Activated CD4-positive, alpha-beta T cell treated with anti-CD3 and anti-CD28 coated beads, Interleukin-2, amount 10 ng/mL, durations not matched to agents 7 days and 5 days (primary cell): Measurements from ENCODE around the gene BRINP3. TPM values are rescaled to one million over a fixed set of nuclear protein-coding genes. Genes with fewer than 3 reads are reported as not detected.

ENCODE experiments used
- CTCF ChIA-PET: fragments of 350-600 bp; sonication (Branson Sonifier 250); formaldehyde crosslinking; loops from one replicate; lab custom pipeline; 2021; ENCODE audit warnings: antibody characterized with exemption; lab: Charles Lee
- POLR2A ChIA-PET: fragments of 350-600 bp; sonication (Branson Sonifier 250); formaldehyde crosslinking; loops from one replicate; lab custom pipeline; 2021; ENCODE audit warnings: antibody characterized with exemption; lab: Charles Lee
- DNase-seq: peaks from one replicate; pipeline ENCODE4 v3.0.0-alpha.2; 2020
- H3K27ac Mint-ChIP-seq: one replicate; pipeline ENCODE4 v1.8.0; 2021; ENCODE audit warnings: mild to moderate bottlenecking, moderate library complexity, mixed read lengths
- H3K27me3 Mint-ChIP-seq: one replicate; pipeline ENCODE4 v1.8.0; 2021; ENCODE audit warnings: mixed read lengths
- H3K36me3 Mint-ChIP-seq: one replicate; pipeline ENCODE4 v1.8.0; 2021; ENCODE audit warnings: low read depth, mixed read lengths
- H3K4me1 Mint-ChIP-seq: one replicate; pipeline ENCODE4 v1.8.0; 2021; ENCODE audit warnings: mixed read lengths
- H3K4me3 Mint-ChIP-seq: one replicate; pipeline ENCODE4 v1.8.0; 2021; ENCODE audit warnings: mild to moderate bottlenecking, moderate library complexity, mixed read lengths
- H3K9me3 Mint-ChIP-seq: one replicate; pipeline ENCODE4 v1.8.0; 2021; ENCODE audit warnings: mixed read lengths
- total RNA-seq, 2 experiments: library from RNA; stranded (reverse); gene quantifications; one replicate each; pipeline ENCODE4 v1.2.3, GENCODE V29; 2021

Gene BRINP3
- total RNA-seq, 2 experiments from 2014 or later: not detected

DNA sequence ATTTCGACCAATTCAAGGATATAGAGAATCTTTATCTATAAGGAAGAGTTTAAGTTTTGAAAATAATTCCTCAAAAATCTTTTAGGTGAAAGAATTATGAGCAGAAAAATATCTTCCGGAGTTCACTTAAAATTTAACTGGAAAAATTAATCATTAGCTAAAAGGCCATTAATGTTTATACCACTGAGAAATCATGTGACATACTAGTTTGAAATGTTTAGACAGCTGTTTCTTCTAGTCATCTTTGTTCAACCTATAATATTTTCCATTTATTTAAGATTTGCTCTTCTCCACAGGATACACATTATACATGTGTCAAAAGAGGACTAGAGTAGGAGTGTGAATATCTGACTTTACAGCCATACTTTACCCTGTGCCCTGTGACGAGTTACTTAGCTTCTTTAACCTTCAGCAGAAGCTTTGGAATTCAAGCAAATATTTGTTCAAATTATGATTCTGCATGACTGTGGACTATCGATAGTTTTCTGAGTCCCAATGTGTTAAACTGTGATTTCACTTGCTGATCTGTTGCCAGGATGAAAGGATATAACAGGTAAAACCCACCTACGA lies 374.8 kb downstream of the BRINP3 start:
- Mint-ChIP-seq H3K9me3 (peaks cover 4% of the 10 kb centered on the region), H3K36me3 (no peaks in the 10 kb centered on the region), H3K27ac (no peak overlapping the region), H3K4me1 (no peaks in the 10 kb centered on the region), H3K4me3 (no peak overlapping the region), H3K27me3 (no peaks in the 10 kb centered on the region)
- CTCF ChIA-PET: no interaction called here
- no peak for DNase-seq
- POLR2A ChIA-PET: no interaction called here

DNA sequence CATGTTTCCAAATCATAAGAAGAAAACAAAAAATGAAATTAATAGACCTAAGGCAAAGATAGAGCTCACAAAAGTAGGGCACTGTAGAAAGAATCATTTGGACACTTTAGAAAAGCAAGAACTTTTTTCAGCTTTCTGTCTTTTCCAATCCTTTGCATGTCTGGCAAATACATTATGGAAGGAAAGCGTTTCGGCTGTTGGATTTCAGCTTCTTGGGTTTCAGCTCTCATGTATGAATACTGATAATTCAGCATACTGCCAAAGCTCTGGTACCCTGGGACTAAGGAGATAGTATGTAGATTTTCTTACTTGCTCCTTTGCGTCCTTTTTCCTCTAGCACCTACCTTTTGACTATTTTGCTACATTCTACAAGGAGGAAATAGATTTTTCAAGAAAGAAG lies 375.9 kb downstream of the BRINP3 start:
- H3K27me3 Mint-ChIP-seq: no peaks in the 10 kb centered on the region
- H3K4me3 Mint-ChIP-seq: no peak overlapping the region
- peaks cover 4% of the 10 kb centered on the region for H3K9me3 Mint-ChIP-seq
- no peaks in the 10 kb centered on the region for H3K4me1 Mint-ChIP-seq
- no peak overlapping the region for H3K27ac Mint-ChIP-seq
- DNase-seq: no peak
- no peaks in the 10 kb centered on the region for H3K36me3 Mint-ChIP-seq
- CTCF ChIA-PET: no interaction called here
- POLR2A ChIA-PET: no interaction called here

DNA sequence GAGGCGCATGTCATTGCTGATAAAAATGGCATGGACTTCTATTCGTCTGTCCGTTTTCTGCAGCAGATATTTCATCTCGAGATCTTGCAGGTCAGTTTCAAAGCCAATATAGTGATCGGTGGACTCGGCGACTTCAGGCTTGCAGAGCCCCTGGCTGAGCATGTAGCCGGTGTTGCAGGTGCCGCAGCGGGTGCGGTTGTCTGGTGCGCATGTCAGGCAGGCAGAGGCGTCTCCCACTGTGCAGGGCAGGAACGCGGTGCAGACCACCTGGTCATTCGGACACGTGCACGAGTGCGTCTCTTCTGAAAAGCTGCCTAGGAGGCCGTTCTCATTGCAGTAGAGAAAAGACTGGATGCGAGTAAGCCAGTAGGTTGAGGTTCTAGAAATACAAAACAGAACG lies 378.9 kb downstream of the BRINP3 start:
- POLR2A ChIA-PET: no interaction called here
- H3K4me1 Mint-ChIP-seq: no peaks in the 10 kb centered on the region
- no peak overlapping the region for H3K27ac Mint-ChIP-seq
- DNase-seq: no peak
- CTCF ChIA-PET: no interaction called here
- H3K9me3 Mint-ChIP-seq: peaks cover 4% of the 10 kb centered on the region
- H3K36me3 Mint-ChIP-seq: no peaks in the 10 kb centered on the region
- no peak overlapping the region for H3K4me3 Mint-ChIP-seq
- no peaks in the 10 kb centered on the region for H3K27me3 Mint-ChIP-seq

DNA sequence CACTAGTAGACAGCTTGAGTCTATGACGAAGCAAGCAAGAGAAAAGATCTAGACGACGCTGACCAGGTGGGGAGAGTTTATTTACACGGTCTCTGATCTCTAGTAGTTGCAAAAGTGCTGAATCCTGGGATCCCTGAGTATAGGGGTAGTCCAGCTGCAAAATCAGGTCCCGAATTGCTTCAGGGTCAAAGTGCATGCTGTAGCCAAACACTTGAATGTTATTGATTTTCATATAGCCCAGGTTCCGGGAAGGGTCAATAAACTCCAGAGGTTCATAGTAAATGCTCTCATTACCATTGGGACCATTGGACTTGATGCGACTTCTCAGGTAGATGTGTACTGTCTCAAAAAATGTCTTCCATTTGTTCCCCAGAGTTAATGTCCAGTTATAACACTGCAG lies 379.6 kb downstream of the BRINP3 start:
- H3K27ac Mint-ChIP-seq: no peak overlapping the region
- no peak overlapping the region for H3K4me3 Mint-ChIP-seq
- CTCF ChIA-PET: no interaction called here

DNA sequence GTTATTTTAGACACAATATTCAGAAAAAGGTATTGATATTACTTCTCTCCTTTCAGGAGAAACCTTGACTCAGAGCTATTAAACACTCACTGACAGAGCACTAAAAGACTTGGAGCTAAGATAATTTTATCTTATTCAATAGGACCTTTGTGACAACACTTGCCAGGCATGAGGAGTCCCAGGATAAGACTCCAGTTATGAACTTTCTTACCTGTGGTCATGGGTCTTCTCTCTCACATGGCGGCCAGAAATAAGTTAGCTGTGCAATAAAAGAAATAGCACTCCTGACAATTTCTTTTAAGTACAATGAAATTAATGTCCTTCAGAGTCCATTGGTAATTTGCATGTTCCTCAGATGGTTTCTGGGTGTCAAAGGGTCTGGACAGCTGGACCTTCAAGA lies 382.1 kb downstream of the BRINP3 start:
- H3K36me3 Mint-ChIP-seq: no peaks in the 10 kb centered on the region
- H3K27me3 Mint-ChIP-seq: no peaks in the 10 kb centered on the region
- DNase-seq: no peak
- CTCF ChIA-PET: no interaction called here
- peaks cover 4% of the 10 kb centered on the region for H3K9me3 Mint-ChIP-seq
- H3K4me3 Mint-ChIP-seq: no peak overlapping the region
- H3K4me1 Mint-ChIP-seq: no peaks in the 10 kb centered on the region
- POLR2A ChIA-PET: no interaction called here
- H3K27ac Mint-ChIP-seq: no peak overlapping the region

More for the DNA sequence above, 379.6 kb downstream of the BRINP3 start:
- DNase-seq: no peak
- POLR2A ChIA-PET: no interaction called here
- peaks cover 4% of the 10 kb centered on the region for H3K9me3 Mint-ChIP-seq
- H3K27me3 Mint-ChIP-seq: no peaks in the 10 kb centered on the region
- H3K4me1 Mint-ChIP-seq: no peaks in the 10 kb centered on the region
- H3K36me3 Mint-ChIP-seq: no peaks in the 10 kb centered on the region

DNA sequence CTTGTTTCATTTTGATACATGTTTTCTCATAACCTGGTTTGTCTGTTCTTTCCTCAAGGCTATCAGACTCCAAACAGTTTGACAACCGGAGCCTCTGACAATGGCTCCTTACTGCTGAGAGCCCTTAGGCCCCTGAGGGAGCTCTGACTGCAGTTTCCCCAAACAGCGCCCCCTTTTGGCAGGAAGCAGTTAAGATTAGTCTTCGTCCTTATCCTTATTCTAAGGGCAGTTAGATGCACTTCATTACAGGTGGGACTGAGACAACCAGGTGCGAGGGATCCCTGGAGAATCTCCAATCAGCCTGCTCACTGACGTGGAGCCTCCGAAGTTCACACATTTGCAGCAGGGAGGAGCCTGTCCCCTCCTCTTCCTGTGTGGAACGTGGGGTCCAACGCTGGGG lies 393.1 kb downstream of the BRINP3 start:
- no peak for DNase-seq
- ChIA-PET POLR2A (no interaction called here), CTCF (no interaction called here)
- H3K4me3 Mint-ChIP-seq: no peak overlapping the region
- H3K27me3 Mint-ChIP-seq: no peaks in the 10 kb centered on the region
- no peak overlapping the region for H3K27ac Mint-ChIP-seq
- H3K4me1 Mint-ChIP-seq: no peaks in the 10 kb centered on the region
- H3K9me3 Mint-ChIP-seq: no peaks in the 10 kb centered on the region
- no peaks in the 10 kb centered on the region for H3K36me3 Mint-ChIP-seq

- no peaks in the 10 kb centered on the region for H3K27me3 Mint-ChIP-seq
- DNase-seq: no peak
- H3K4me1 Mint-ChIP-seq: no peaks in the 10 kb centered on the region
- no peaks in the 10 kb centered on the region for H3K9me3 Mint-ChIP-seq
- H3K4me3 Mint-ChIP-seq: no peak overlapping the region
- ChIA-PET CTCF (no interaction called here), POLR2A (no interaction called here)
- H3K36me3 Mint-ChIP-seq: no peaks in the 10 kb centered on the region
- H3K27ac Mint-ChIP-seq: no peak overlapping the region
These were observed 409.4 kb downstream of the BRINP3 start for GRCh38 chr1:190068304-190068703.

GRCh38 chr1:190067592-190067991 lies 410.1 kb downstream of the BRINP3 start:
- Mint-ChIP-seq H3K4me1 (no peaks in the 10 kb centered on the region), H3K27me3 (no peaks in the 10 kb centered on the region), H3K4me3 (no peak overlapping the region), H3K36me3 (no peaks in the 10 kb centered on the region), H3K9me3 (peaks cover 2% of the 10 kb centered on the region), H3K27ac (no peak overlapping the region)
- CTCF ChIA-PET: no interaction called here
- no peak for DNase-seq
- POLR2A ChIA-PET: no interaction called here

DNA sequence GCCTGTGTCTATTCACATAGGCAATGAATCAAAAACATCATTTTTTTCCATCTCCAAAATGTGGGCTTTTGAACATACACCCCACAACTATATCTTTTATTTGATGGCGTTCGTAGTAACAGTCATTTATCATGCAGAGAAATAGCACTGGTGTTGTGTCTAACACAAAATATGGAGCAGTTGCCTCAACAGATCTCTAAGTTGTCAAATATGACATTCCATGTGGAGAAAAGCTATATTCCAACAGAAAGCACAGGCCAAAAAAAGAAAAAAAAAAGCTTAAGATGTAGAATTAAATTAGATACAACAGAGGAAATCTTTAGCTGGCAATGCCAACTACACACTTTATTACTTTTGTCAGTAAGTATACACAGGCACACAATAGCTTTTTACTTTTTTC lies 411.7 kb downstream of the BRINP3 start:
- Mint-ChIP-seq H3K4me3 (no peak overlapping the region), H3K27me3 (no peaks in the 10 kb centered on the region), H3K27ac (no peak overlapping the region)

GRCh38 chr1:190049314-190049713 lies 428.4 kb downstream of the BRINP3 start:
- H3K36me3 Mint-ChIP-seq: no peaks in the 10 kb centered on the region
- POLR2A ChIA-PET: no interaction called here
- CTCF ChIA-PET: no interaction called here
- no peak overlapping the region for H3K27ac Mint-ChIP-seq
- H3K4me3 Mint-ChIP-seq: no peak overlapping the region
- peaks cover 9% of the 10 kb centered on the region for H3K9me3 Mint-ChIP-seq
- DNase-seq: no peak
- H3K27me3 Mint-ChIP-seq: no peaks in the 10 kb centered on the region
- H3K4me1 Mint-ChIP-seq: no peaks in the 10 kb centered on the region

More for the DNA sequence above, 411.7 kb downstream of the BRINP3 start:
- POLR2A ChIA-PET: no interaction called here
- Mint-ChIP-seq H3K36me3 (no peaks in the 10 kb centered on the region), H3K9me3 (peaks cover 2% of the 10 kb centered on the region), H3K4me1 (no peaks in the 10 kb centered on the region)
- no peak for DNase-seq
- CTCF ChIA-PET: no interaction called here
